MM.1S (cell line): Measurements from ENCODE around the gene TIE1.

Experiments
- DNase-seq: peaks from one replicate; pipeline ENCODE4 v3.0.0-alpha.2; 2015
- H2AFZ ChIP-seq: fragments of 300-600 bp; sonication (generic); 2 replicates; pipeline ENCODE4 v1.6.0; 2016; ENCODE audit warnings: antibody characterized with exemption, low read length
- H3F3A ChIP-seq: fragments of 300-600 bp; sonication (generic); 2 replicates; pipeline ENCODE4 v1.6.1; 2016; ENCODE audit warnings: mild to moderate bottlenecking, antibody characterized with exemption, low read length, moderate library complexity, mixed read lengths; ENCODE audit not compliant: insufficient read depth
- H3K27ac ChIP-seq: fragments of 300-600 bp; sonication (generic); 2 replicates; pipeline ENCODE4 v1.5.1; 2016; ENCODE audit warnings: mild to moderate bottlenecking, low read length
- H3K27me3 ChIP-seq: fragments of 300-600 bp; sonication (generic); replicated peaks from 2 replicates; pipeline ENCODE4 v1.6.0; 2016; ENCODE audit warnings: low read length; ENCODE audit not compliant: insufficient read depth
- H3K36me3 ChIP-seq: fragments of 300-600 bp; sonication (generic); replicated peaks from 2 replicates; pipeline ENCODE4 v1.6.1; 2016; ENCODE audit warnings: mild to moderate bottlenecking, low read length, mixed read lengths; ENCODE audit not compliant: insufficient read depth
- H3K4me1 ChIP-seq: fragments of 300-600 bp; sonication (generic); 2 replicates; pipeline ENCODE4 v1.6.1; 2016; ENCODE audit warnings: low read length, mixed read lengths
- H3K4me2 ChIP-seq: fragments of 300-600 bp; sonication (generic); 2 replicates; pipeline ENCODE4 v1.6.0; 2016; ENCODE audit warnings: low read depth, low read length
- H3K4me3 ChIP-seq: fragments of 300-600 bp; sonication (generic); 2 replicates; pipeline ENCODE4 v1.5.1; 2016; ENCODE audit warnings: low read length, mixed read lengths
- H3K79me2 ChIP-seq: fragments of 300-600 bp; sonication (generic); 2 replicates; pipeline ENCODE4 v1.6.1; 2016; ENCODE audit warnings: mixed run types, low read length, mixed read lengths
- H3K9ac ChIP-seq: fragments of 300-600 bp; sonication (generic); 2 replicates; pipeline ENCODE4 v1.6.1; 2016; ENCODE audit warnings: low read length, mixed read lengths
- H3K9me2 ChIP-seq: fragments of 300-600 bp; sonication (generic); replicated peaks from 2 replicates; pipeline ENCODE4 v1.6.1; 2016; ENCODE audit warnings: mild to moderate bottlenecking, low read length, mixed read lengths; ENCODE audit not compliant: insufficient read depth
- H3K9me3 ChIP-seq: fragments of 300-600 bp; sonication (generic); replicated peaks from 2 replicates; pipeline ENCODE4 v1.6.1; 2016; ENCODE audit warnings: mild to moderate bottlenecking, low read length, mixed read lengths; ENCODE audit not compliant: insufficient read depth
- H4K20me1 ChIP-seq: fragments of 300-600 bp; sonication (generic); 2 replicates; pipeline ENCODE4 v1.6.1; 2016; ENCODE audit warnings: mild to moderate bottlenecking, low read length, moderate library complexity, mixed read lengths; ENCODE audit not compliant: insufficient read depth
- CTCF ChIP-seq: fragments of 300-600 bp; sonication (generic); IDR thresholded peaks from 2 replicates; pipeline ENCODE4 v1.5.1; 2016; ENCODE audit warnings: antibody characterized with exemption, low read length, mixed read lengths
- EZH2 ChIP-seq: fragments of 300-600 bp; sonication (generic); optimal IDR thresholded peaks from 2 replicates; pipeline ENCODE3; 2017; ENCODE audit warnings: low read depth, mild to moderate bottlenecking, antibody characterized with exemption, low read length, mixed read lengths
- EZH2phosphoT487 ChIP-seq: fragments of 300-600 bp; sonication (generic); IDR thresholded peaks from 2 replicates; pipeline ENCODE4 v1.6.1; 2018; ENCODE audit warnings: antibody characterized with exemption, low read length

Gene TIE1

GRCh38 chr1:43274125-43274803 lies 26.5 kb upstream of the TIE1 start:
- peak; percentile 18 for DNase-seq
- Histone ChIP-seq H3K79me2 (no peaks in the 10 kb centered on the region), H3K4me2 (peak overlapping the region; percentile 28; the same call in 1 of the 2 replicates), H3K9me3 (no peaks in the 10 kb centered on the region), H2AFZ (peak overlapping the region; percentile 51), H3K9ac (no peak overlapping the region), H3K27me3 (no peaks in the 10 kb centered on the region), H3K9me2 (no peaks in the 10 kb centered on the region), H3K27ac (no peak overlapping the region), H3K4me1 (0 out of 2 replicates have a peak, but pooled peaks cover 5% of the 10 kb centered on the region), H3F3A (no peaks in the 10 kb centered on the region), H3K4me3 (no peak overlapping the region), H3K36me3 (no peaks in the 10 kb centered on the region), H4K20me1 (no peaks in the 10 kb centered on the region)
- TF ChIP-seq EZH2phosphoT487: no peak
- TF ChIP-seq CTCF: no peak
- no peak for TF ChIP-seq EZH2

GRCh38 chr1:43274804-43275180 lies 26.0 kb upstream of the TIE1 start:
- Histone ChIP-seq H3K9ac (no peak overlapping the region), H3F3A (no peaks in the 10 kb centered on the region), H3K4me3 (no peak overlapping the region), H3K9me3 (no peaks in the 10 kb centered on the region), H3K27ac (no peak overlapping the region), H3K9me2 (no peaks in the 10 kb centered on the region), H2AFZ (peak overlapping the region; percentile 51), H3K4me2 (0 out of 2 replicates have a peak overlapping the region, but pooled peaks have one; percentile 28), H3K79me2 (no peaks in the 10 kb centered on the region), H3K27me3 (no peaks in the 10 kb centered on the region), H4K20me1 (no peaks in the 10 kb centered on the region), H3K36me3 (no peaks in the 10 kb centered on the region), H3K4me1 (0 out of 2 replicates have a peak, but pooled peaks cover 5% of the 10 kb centered on the region)
- no peak for TF ChIP-seq CTCF
- no peak for TF ChIP-seq EZH2phosphoT487
- no peak for TF ChIP-seq EZH2
- no peak for DNase-seq

GRCh38 chr1:43275826-43276620 lies 24.8 kb upstream of the TIE1 start:
- Histone ChIP-seq H3K4me3 (no peak overlapping the region), H3F3A (no peaks in the 10 kb centered on the region), H2AFZ (no peak overlapping the region), H3K27ac (no peak overlapping the region), H3K9ac (no peak overlapping the region), H3K36me3 (no peaks in the 10 kb centered on the region), H3K27me3 (no peaks in the 10 kb centered on the region), H3K4me2 (no peak overlapping the region), H3K9me2 (no peaks in the 10 kb centered on the region), H4K20me1 (no peaks in the 10 kb centered on the region), H3K4me1 (0 out of 2 replicates have a peak, but pooled peaks cover 5% of the 10 kb centered on the region), H3K9me3 (no peaks in the 10 kb centered on the region), H3K79me2 (no peaks in the 10 kb centered on the region)
- DNase-seq: no peak
- TF ChIP-seq EZH2phosphoT487 (no peak), CTCF (no peak), EZH2 (no peak)
